Naive thymus-derived CD4-positive, alpha-beta T cell (primary cell): ENCODE measurements around the gene SATB2. TPM values are rescaled to one million over a fixed set of nuclear protein-coding genes. Genes with fewer than 3 reads are reported as not detected.

Experiments
- ATAC-seq: fragments of 150-1000 bp; cut with Tn5 transposase; 2 replicates; pipeline ENCODE4 v1.10.0; 2021; ENCODE audit warnings: mild to moderate bottlenecking, moderate library complexity
- CTCF ChIA-PET: fragments of 350-600 bp; sonication (Branson Sonifier 250); formaldehyde crosslinking; loops from one replicate; lab custom pipeline; 2021; ENCODE audit warnings: antibody characterized with exemption; lab: Charles Lee
- POLR2A ChIA-PET: fragments of 350-600 bp; sonication (Branson Sonifier 250); formaldehyde crosslinking; loops from one replicate; lab custom pipeline; 2021; ENCODE audit warnings: antibody characterized with exemption, inconsistent platforms; lab: Charles Lee
- DNase-seq, 9 donors: peaks; one replicate each; pipeline versions ENCODE4 v3.0.0 to v3.0.0-alpha.2; 2020 to 2022; ENCODE audit warnings: mixed read lengths in 1 of 9
- H3K27ac ChIP-seq: one replicate; pipeline ENCODE4 v1.7.0; 2013; ENCODE audit warnings: mild to moderate bottlenecking, low read depth, low read length, moderate library complexity
- H3K27me3 ChIP-seq, 2 donors: one replicate each; pipeline ENCODE4 v1.7.0; 2013; ENCODE audit warnings: low read length in 2 of 2, mild to moderate bottlenecking in 2 of 2, moderate library complexity in 2 of 2; ENCODE audit not compliant: control insufficient read depth in 2 of 2, insufficient read depth in 2 of 2
- H3K36me3 ChIP-seq, 3 experiments: 1 replicate in 2 of 3; 2 replicates in 1 of 3; pipeline ENCODE4 v1.7.0; 2013; ENCODE audit warnings: low read length in 3 of 3, mild to moderate bottlenecking in 3 of 3, moderate library complexity in 1 of 3; ENCODE audit not compliant: insufficient read depth in 3 of 3, control insufficient read depth in 2 of 3
- H3K4me1 ChIP-seq, 2 donors: one replicate each; pipeline ENCODE4 v1.7.0; 2013; ENCODE audit warnings: low read length in 2 of 2, mild to moderate bottlenecking in 2 of 2, moderate library complexity in 1 of 2; ENCODE audit not compliant: control insufficient read depth in 2 of 2, insufficient read depth in 2 of 2
- H3K4me3 ChIP-seq: 2 replicates; pipeline ENCODE4 v1.7.0; 2013; ENCODE audit warnings: mild to moderate bottlenecking, low read length
- H3K9me3 ChIP-seq, 3 experiments: 1 replicate in 2 of 3; 2 replicates in 1 of 3; pipeline ENCODE4 v1.7.0; 2013; ENCODE audit warnings: low read length in 3 of 3; ENCODE audit not compliant: control insufficient read depth in 2 of 3
- H3K27ac Mint-ChIP-seq, 9 donors: one replicate each; pipeline ENCODE4 v1.8.0; 2020 to 2022; ENCODE audit warnings: mixed read lengths in 9 of 9, mild to moderate bottlenecking in 8 of 9, moderate library complexity in 5 of 9, inconsistent platforms in 2 of 9
- H3K27me3 Mint-ChIP-seq, 5 donors: one replicate each; pipeline ENCODE4 v1.8.0; 2021 to 2022; ENCODE audit warnings: mixed read lengths in 5 of 5, mild to moderate bottlenecking in 1 of 5
- H3K36me3 Mint-ChIP-seq, 5 donors: one replicate each; pipeline ENCODE4 v1.8.0; 2020 to 2022; ENCODE audit warnings: mixed read lengths in 5 of 5, mild to moderate bottlenecking in 3 of 5, inconsistent platforms in 1 of 5
- H3K4me1 Mint-ChIP-seq, 7 donors: one replicate each; pipeline ENCODE4 v1.8.0; 2020 to 2022; ENCODE audit warnings: mixed read lengths in 7 of 7, mild to moderate bottlenecking in 3 of 7, inconsistent platforms in 1 of 7
- H3K4me3 Mint-ChIP-seq, 10 donors: one replicate each; pipeline ENCODE4 v1.8.0; 2020 to 2022; ENCODE audit warnings: mild to moderate bottlenecking in 10 of 10, mixed read lengths in 10 of 10, moderate library complexity in 6 of 10, inconsistent platforms in 2 of 10
- H3K9me3 Mint-ChIP-seq, 11 donors: one replicate each; pipeline ENCODE4 v1.8.0; 2020 to 2022; ENCODE audit warnings: mixed read lengths in 11 of 11, mild to moderate bottlenecking in 4 of 11, inconsistent platforms in 1 of 11, moderate library complexity in 1 of 11
- intact Hi-C, 2 donors: fragments of 100-400 bp; cut with micrococcal nuclease; formaldehyde crosslinking; loops; one replicate each; pipeline ENCODE4 v1.15.1; 2023
- polyA plus RNA-seq, 2 donors: library from polyadenylated mRNA; unstranded; fragments of 300-500 nt; fragmentation: Illumina TruSeq; gene quantifications; one replicate each; pipeline ENCODE4 v1.2.3, GENCODE V29; 2021
- total RNA-seq, 6 experiments: library from RNA in 5 of 6; stranded (reverse) in 5 of 6; gene quantifications; 1 replicate in 5 of 6; 2 replicates in 1 of 6; pipeline ENCODE4 v1.2.3 and lab custom pipeline; 2021 to 2026

SATB2 gene
- total and polyA plus RNA-seq, 7 experiments from 2014 or later = 0.05 to 0.96 (median 0.32) TPM; not detected in 4

DNA sequence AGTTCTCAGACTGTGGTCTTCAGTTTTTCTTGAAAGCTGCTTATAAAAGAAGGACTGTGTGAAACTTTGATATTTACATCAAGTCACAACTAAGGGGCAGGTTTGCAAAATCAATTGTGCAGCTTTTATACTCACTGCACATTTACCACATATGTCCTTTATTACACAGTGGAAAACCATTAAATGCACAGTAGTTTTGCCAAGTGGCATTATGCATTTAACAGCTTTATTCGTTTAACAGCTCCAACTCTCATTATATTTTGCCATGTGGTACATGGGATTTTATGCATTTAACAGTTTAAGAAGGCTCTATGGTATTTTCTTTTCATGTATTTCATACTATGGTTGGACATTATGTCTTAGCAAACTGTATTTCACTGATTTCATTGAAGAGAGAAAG is 135.6 kb downstream of the SATB2 start:
- no peaks in the 10 kb centered on the region for H3K27me3 ChIP-seq
- intact Hi-C loops = no loop called here
- DNase-seq = no peak
- H3K27ac Mint-ChIP-seq = no peak overlapping the region
- no peak overlapping the region for H3K4me3 Mint-ChIP-seq
- H3K9me3 ChIP-seq = no peaks in the 10 kb centered on the region
- H3K9me3 Mint-ChIP-seq = no peaks in the 10 kb centered on the region
- no peak overlapping the region for H3K27ac ChIP-seq
- peaks cover 0 to 11% (median 4%) of the 10 kb centered on the region in 5 donors for H3K27me3 Mint-ChIP-seq
- H3K4me3 ChIP-seq = no peak overlapping the region
- H3K36me3 Mint-ChIP-seq = no peaks in the 10 kb centered on the region
- no peaks in the 10 kb centered on the region for H3K4me1 ChIP-seq
- no peaks in the 10 kb centered on the region for H3K4me1 Mint-ChIP-seq
- no peaks in the 10 kb centered on the region for H3K36me3 ChIP-seq
- ChIA-PET CTCF (no interaction called here), POLR2A (no interaction called here)
- ATAC-seq = no peak

DNA sequence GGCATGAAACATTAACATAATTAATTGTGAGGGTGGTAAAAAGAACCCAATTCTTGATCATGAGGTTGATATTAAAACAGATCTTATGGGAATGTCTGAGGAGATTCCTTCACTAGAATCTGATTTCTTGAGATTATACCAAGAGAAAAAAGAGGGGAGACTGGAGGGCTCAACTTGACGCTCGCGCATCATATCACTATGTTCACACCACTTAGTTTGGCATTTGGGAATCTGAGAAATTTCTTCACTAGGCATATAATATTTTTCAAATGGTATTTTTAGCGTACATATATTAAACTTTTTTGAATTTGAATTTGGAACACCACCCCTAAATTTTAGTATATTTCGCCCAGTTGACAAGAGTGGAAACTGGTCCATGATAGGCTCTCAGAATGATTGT is 140.1 kb downstream of the SATB2 start:
- Histone ChIP-seq H3K27me3 (no peaks in the 10 kb centered on the region), H3K36me3 (no peaks in the 10 kb centered on the region), H3K4me3 (no peak overlapping the region), H3K27ac (no peak overlapping the region), H3K9me3 (no peaks in the 10 kb centered on the region), H3K4me1 (no peaks in the 10 kb centered on the region)
- ChIA-PET CTCF (no interaction called here), POLR2A (no interaction called here)
- intact Hi-C loops = no loop called here
- ATAC-seq (no peak), DNase-seq (no peak)
- no peak overlapping the region for H3K4me3 Mint-ChIP-seq
- no peak overlapping the region for H3K27ac Mint-ChIP-seq
- H3K4me1 Mint-ChIP-seq = no peaks in the 10 kb centered on the region
- peaks cover 0 to 8% (median 0%) of the 10 kb centered on the region in 11 donors for H3K9me3 Mint-ChIP-seq
- peaks cover 0 to 10% (median 0%) of the 10 kb centered on the region in 5 donors for H3K27me3 Mint-ChIP-seq
- no peaks in the 10 kb centered on the region for H3K36me3 Mint-ChIP-seq

DNA sequence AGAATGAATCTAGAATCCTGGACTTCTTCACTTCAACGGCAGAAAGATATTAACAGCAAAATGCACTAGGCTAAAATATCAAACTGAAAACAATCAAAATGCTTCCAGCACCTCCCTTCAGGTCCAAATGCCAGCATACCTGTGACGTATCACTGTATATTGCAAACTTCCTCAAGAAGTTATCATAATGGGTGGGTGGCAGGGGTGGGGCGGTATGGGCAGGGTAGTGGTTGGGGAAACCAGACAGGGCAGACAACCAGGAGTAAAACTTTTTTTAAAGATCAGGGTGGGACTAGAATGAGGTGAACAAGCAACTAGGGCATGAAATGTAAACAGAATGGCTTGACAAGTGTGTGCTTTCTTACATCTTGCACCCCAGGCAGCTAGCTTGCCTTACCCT is 140.9 kb downstream of the SATB2 start:
- Histone ChIP-seq H3K36me3 (no peaks in the 10 kb centered on the region), H3K27ac (no peak overlapping the region), H3K4me1 (no peaks in the 10 kb centered on the region), H3K27me3 (no peaks in the 10 kb centered on the region), H3K9me3 (no peaks in the 10 kb centered on the region), H3K4me3 (no peak overlapping the region)
- Mint-ChIP-seq H3K4me3 (no peak overlapping the region), H3K4me1 (no peaks in the 10 kb centered on the region), H3K27me3 (peaks cover 0 to 10% (median 0%) of the 10 kb centered on the region in 5 donors), H3K9me3 (peaks cover 0 to 8% (median 0%) of the 10 kb centered on the region in 11 donors), H3K27ac (no peak overlapping the region), H3K36me3 (no peaks in the 10 kb centered on the region)
- intact Hi-C loops = no loop called here
- POLR2A ChIA-PET = no interaction called here
- ATAC-seq (no peak), DNase-seq (no peak)
- CTCF ChIA-PET = no interaction called here

DNA sequence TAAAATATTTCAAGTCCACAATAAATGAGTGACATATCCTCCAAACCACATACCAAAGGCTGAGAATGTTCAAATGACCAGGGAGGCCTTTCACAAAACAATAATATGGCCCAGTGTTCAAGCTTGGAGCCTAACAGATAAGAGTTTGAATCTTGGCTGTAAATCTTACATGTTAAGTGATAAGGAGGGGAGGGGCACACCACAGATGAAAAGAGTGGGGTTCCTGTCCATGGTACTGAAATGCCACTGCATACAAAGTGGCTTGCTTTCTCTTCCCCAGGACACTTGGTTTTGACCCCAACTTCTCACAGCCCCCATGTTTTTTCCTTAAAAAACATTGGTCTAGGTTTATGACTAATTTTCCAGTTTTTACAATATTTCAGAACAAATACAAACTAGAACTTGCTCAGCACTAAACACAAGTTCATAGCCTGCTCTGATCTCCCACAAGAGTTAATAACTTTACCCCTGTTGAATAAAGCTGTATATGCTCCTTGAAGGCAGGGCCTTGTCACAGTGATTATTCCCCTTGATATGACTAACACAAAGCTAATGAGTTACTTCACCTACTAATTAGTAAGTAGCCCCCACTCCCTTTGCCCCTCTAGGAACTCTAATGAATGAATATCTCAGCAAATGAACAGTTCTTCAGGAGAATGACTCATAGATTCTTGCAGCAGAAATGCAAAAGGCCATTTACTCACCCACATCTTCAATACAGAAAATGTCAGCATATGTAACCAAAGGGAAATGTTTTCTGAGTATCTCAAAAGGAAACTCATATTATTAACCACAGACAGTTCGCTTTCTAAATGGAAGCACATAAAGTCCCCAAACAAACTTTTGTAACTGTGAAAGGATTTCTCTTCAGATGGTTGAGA is 142.2 kb downstream of the SATB2 start:
- no peak overlapping the region for H3K4me3 Mint-ChIP-seq
- intact Hi-C loops = no loop called here
- Histone ChIP-seq H3K9me3 (no peaks in the 10 kb centered on the region), H3K27ac (no peak overlapping the region), H3K4me3 (no peak overlapping the region), H3K4me1 (no peaks in the 10 kb centered on the region), H3K27me3 (no peaks in the 10 kb centered on the region), H3K36me3 (no peaks in the 10 kb centered on the region)
- POLR2A ChIA-PET = no interaction called here
- H3K36me3 Mint-ChIP-seq = no peaks in the 10 kb centered on the region
- ATAC-seq = no peak
- H3K4me1 Mint-ChIP-seq = no peaks in the 10 kb centered on the region
- H3K27ac Mint-ChIP-seq = no peak overlapping the region
- H3K9me3 Mint-ChIP-seq = peaks cover 0 to 8% (median 0%) of the 10 kb centered on the region in 11 donors
- CTCF ChIA-PET = no interaction called here
- H3K27me3 Mint-ChIP-seq = peaks cover 0 to 8% (median 0%) of the 10 kb centered on the region in 5 donors
- DNase-seq = no peak

DNA sequence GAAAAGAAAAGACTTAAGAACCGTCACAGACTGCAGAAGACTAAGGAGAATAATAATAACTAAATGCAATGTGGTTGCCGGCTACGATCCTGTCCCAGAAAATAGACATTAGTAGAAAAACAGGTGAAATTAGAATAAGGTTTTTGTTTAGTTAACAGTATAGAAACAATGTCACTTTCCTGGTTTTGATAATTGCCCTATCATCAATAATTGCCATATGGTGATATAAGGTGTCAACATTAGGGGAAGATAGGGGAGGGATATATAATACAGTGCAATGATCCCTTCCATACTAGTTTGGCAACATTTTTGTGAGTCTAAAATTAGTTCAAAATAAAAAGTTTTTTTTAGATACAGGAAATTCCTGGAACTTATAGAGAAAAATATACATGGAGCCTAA is 144.8 kb downstream of the SATB2 start:
- no peak overlapping the region for H3K27ac Mint-ChIP-seq
- Histone ChIP-seq H3K27me3 (no peaks in the 10 kb centered on the region), H3K9me3 (no peaks in the 10 kb centered on the region), H3K4me1 (no peaks in the 10 kb centered on the region), H3K4me3 (no peak overlapping the region), H3K27ac (no peak overlapping the region), H3K36me3 (no peaks in the 10 kb centered on the region)
- H3K36me3 Mint-ChIP-seq = no peaks in the 10 kb centered on the region
- no peaks in the 10 kb centered on the region for H3K4me1 Mint-ChIP-seq
- H3K27me3 Mint-ChIP-seq = no peaks in the 10 kb centered on the region
- no peak overlapping the region for H3K4me3 Mint-ChIP-seq
- intact Hi-C loops = no loop called here
- CTCF ChIA-PET = no interaction called here
- no peak for ATAC-seq
- H3K9me3 Mint-ChIP-seq = peaks cover 0 to 8% (median 0%) of the 10 kb centered on the region in 11 donors
- POLR2A ChIA-PET = no interaction called here
- DNase-seq = no peak

DNA sequence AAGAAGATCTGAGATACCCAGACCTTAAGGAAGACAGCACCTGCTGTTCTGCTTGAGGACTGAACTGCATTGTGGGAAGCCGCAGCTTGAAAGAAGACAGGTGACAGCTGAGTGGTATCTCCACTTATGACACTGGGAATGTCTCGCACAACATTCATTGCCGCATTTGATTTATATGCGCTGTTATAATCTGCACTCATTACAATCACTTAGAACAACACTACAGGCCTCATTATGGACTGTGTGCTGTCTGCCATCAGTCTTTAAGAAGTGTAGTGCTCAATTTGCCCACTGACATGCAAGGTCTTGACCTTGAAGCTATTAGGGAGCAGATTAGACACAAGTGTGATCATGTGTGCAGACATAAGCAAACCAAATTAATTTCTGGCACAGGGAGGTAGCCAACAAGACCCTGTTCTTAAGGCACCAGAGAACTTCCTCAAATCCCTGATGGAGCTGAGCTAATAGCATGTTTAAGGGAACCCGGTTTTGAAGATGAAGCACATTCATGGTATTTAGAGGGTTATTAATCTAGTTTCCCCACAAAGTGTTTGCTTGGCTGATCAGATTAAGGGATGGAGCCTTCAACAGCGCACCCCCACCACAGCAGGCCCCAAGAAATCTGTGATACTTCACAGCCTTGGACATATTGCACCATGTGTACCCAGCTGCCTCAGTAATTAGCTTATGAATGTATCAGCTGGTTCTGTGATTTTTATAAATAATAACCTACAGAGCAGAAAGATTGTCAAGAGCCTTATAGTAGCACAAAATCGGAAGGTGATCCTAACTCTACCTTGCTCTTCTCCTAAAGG is 146.8 kb downstream of the SATB2 start:
- Mint-ChIP-seq H3K27ac (no peak overlapping the region), H3K27me3 (no peaks in the 10 kb centered on the region), H3K36me3 (no peaks in the 10 kb centered on the region), H3K9me3 (peaks cover 0 to 8% (median 0%) of the 10 kb centered on the region in 11 donors), H3K4me3 (no peak overlapping the region), H3K4me1 (no peaks in the 10 kb centered on the region)
- intact Hi-C loops = no loop called here
- Histone ChIP-seq H3K9me3 (no peaks in the 10 kb centered on the region), H3K27me3 (no peaks in the 10 kb centered on the region), H3K27ac (no peak overlapping the region), H3K4me1 (no peaks in the 10 kb centered on the region), H3K36me3 (no peaks in the 10 kb centered on the region), H3K4me3 (no peak overlapping the region)
- DNase-seq (no peak), ATAC-seq (no peak)
- CTCF ChIA-PET = no interaction called here
- POLR2A ChIA-PET = no interaction called here
